Erythroblast (primary cell): ENCODE data around the gene EXTL1.

Experiments used
- DNase-seq, 2 experiments: peaks; one replicate each; lab custom pipeline; 2025; lab: John Stamatoyannopoulos, UW
- GATA1 ChIP-seq: IDR thresholded peaks from 2 replicates; pipeline ENCODE4 v1.6.1; 2011; ENCODE audit warnings: low read depth, mild to moderate bottlenecking, control low read depth, low read length, moderate library complexity
- POLR2A ChIP-seq: IDR thresholded peaks from 2 replicates; pipeline ENCODE4 v1.6.1; 2011; ENCODE audit warnings: mild to moderate bottlenecking, low read length

Gene EXTL1

GRCh38 chr1:26023826-26024225, 2.3 kb downstream of the EXTL1 start:
- no peak for DNase-seq
- TF ChIP-seq GATA1: no peak
- no peak for TF ChIP-seq POLR2A

GRCh38 chr1:26025060-26025459, 3.5 kb downstream of the EXTL1 start:
- TF ChIP-seq POLR2A: no peak
- no peak for TF ChIP-seq GATA1
- no peak for DNase-seq

GRCh38 chr1:26025517-26025916, 3.9 kb downstream of the EXTL1 start:
- DNase-seq: no peak
- TF ChIP-seq POLR2A (no peak), GATA1 (no peak)

GRCh38 chr1:26027716-26028489, 6.3 kb downstream of the EXTL1 start:
- TF ChIP-seq GATA1: no peak
- TF ChIP-seq POLR2A: no peak
- DNase-seq: no peak

- TF ChIP-seq POLR2A (no peak), GATA1 (no peak)
- no peak for DNase-seq
Observed at GRCh38 chr1:26028490-26028980, 7.0 kb downstream of the EXTL1 start.

GRCh38 chr1:26029054-26029863, 7.7 kb downstream of the EXTL1 start:
- no peak for DNase-seq
- TF ChIP-seq GATA1 (no peak), POLR2A (no peak)

GRCh38 chr1:26029864-26030481, 8.4 kb downstream of the EXTL1 start:
- peak in 1 of 2 experiments; percentile 22 for DNase-seq
- TF ChIP-seq POLR2A (no peak), GATA1 (no peak)

- no peak for DNase-seq
- no peak for TF ChIP-seq POLR2A
- TF ChIP-seq GATA1: no peak
Observed at GRCh38 chr1:26031196-26031595, 9.6 kb downstream of the EXTL1 start.

GRCh38 chr1:26031611-26032220, 10.1 kb downstream of the EXTL1 start:
- DNase-seq: no peak
- no peak for TF ChIP-seq GATA1
- TF ChIP-seq POLR2A: no peak

GRCh38 chr1:26032656-26033357, 11.2 kb downstream of the EXTL1 start:
- no peak for TF ChIP-seq POLR2A
- no peak for TF ChIP-seq GATA1
- no peak for DNase-seq

- no peak for DNase-seq
- TF ChIP-seq POLR2A (no peak), GATA1 (no peak)
Observed at GRCh38 chr1:26034504-26035202, 13.1 kb downstream of the EXTL1 start.

GRCh38 chr1:26035203-26035958, 13.8 kb downstream of the EXTL1 start:
- DNase-seq: peak; percentile 93 to 95
- TF ChIP-seq GATA1: no peak
- peak; percentile 95 for TF ChIP-seq POLR2A
